ENCODE measurements around the gene RIT1.
"Not testable (repeated sequence)": the region's sequence is repeated elsewhere in the genome, so short reads cannot be mapped to it uniquely, and the experiment has no call there.

RIT1 gene

DNA sequence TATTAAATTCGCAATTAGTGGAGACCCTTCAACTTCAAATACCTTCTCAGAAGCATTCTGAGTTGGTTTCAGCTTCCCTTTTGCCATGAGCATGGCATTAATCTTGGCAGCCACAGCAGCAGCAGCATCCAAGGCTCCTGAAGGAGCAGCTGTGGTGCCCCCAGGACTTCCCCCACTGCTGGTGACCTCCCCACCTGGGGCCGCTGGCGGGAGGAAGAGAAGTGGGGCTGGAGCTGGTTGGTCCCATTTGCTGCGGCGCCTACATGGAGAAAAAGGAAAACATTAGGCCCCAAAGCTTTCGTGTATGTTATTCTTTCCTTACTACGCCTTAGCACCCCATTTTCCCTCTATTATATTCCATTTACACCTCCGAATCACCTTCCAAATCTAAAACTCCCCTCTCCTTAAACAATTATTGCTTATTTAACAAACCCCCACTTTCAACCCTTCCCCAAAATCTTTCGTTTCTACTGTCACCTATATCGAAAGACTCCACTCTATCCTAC is 22.5 kb upstream of the RIT1 start:
- no peak for DNase-seq (ENCODE audit: low read depth, low spot score)

DNA sequence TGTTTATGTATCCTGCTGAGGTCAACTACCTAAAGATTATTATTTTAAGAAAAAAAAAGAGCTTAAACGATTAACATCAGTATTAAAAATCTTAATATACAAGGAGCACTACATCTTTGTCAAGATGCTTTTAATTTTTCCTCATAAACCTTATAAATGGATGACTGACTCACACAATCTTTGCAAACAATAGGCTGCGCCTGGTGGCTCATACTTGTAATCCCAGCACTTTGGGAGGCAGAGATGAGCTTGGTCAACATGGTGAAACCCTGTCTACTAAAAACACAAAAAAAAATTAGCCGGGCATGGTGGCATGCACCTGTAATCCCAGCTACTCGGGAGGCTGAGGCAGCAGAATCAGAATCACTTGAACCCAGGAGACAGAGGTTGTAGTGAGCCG is 21.3 kb upstream of the RIT1 start:
- no peak for DNase-seq (ENCODE audit: low read depth, low spot score)

DNA sequence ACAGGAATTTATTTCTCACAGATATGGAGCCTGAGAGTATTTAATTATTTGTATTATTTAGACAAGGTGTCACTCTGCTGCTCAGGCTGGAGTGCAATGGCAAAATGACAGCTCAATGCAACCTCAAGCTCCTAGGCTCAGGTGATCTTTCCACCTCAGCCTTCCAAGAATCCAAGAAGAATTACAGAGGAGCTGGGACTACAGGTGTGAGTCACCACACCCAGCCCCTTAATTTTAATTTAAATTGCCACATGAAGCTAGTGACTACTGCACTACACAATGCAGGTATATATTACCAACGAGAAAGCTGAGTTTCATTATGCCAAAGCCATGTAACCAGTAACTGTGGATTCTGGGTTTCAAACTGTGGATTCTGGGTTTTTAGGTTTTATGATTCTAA is 20.9 kb upstream of the RIT1 start:
- no peak for DNase-seq (ENCODE audit: low read depth, low spot score)

DNA sequence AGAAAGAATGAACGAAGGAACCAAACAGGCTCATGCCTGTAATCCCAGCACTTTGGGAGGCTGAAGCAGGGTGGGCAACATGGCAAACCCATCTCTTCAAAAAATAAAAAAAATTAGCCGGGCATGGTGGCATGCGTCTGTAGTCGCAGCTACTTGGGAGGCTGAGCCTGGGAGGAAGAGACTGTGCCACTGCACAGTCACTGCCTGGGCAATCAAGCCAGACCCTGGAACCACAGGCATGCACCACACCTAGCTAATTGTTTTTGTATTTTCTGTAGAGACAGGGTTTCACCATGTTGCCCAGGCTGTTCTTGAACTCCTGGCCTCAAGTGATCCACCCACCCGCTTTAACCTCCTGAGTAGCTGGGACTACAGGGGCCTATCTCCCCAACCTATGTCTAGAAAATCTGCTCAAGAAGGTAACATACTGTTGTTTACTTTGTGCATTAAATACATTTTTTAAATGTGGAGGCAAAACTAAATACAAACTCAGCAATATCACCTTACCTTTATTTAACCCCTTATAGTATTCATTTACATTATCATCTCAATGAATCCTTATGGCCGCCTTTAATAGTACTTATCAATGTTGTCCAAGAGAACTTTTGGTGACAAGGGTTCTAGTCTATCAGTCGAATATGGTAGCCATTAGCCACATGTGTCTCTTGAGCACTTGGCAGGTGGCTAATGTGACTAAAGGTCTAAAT is 20.3 kb upstream of the RIT1 start:
- DNase-seq (ENCODE audit: low read depth, low spot score): no peak

DNA sequence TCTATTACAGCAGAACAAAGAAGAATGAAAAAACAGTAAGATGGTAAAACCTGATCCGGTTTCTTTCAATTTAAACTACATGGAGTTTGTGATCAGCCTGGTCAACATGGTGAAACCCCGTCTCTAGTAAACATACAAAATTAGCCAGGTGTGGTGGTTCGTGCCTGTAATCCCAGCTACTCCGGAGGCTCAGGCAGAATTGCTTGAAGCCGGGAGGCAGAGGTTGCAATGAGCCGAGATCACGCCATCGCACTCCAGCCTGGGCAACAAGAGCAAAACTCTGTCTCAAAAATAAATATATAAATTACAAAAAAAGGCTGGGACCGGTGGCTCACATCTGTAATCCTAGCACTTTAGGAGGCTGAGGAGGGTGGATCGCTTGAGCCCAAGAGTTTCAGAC is 19.6 kb upstream of the RIT1 start:
- DNase-seq (ENCODE audit: low read depth, low spot score): not testable (repeated sequence)

DNA sequence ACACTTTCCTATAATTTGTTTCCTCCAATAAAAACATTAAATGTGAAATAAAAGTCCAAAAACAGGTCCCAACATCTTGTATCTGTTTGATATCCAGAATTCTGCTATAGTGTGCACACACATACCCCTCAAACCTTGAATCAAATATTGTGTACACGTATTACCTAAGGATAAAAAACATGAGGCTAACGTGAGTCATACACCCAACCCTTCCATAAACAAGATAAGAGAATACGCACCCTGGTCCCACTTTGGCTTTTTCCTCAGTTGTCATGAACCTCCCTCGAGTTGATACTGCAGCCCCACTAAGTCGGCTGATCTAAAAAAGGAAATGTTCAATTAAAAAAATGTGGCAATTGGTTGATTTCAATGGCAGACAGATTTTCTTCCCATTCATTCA is 17.9 kb upstream of the RIT1 start:
- DNase-seq (ENCODE audit: low read depth, low spot score): no peak

DNA sequence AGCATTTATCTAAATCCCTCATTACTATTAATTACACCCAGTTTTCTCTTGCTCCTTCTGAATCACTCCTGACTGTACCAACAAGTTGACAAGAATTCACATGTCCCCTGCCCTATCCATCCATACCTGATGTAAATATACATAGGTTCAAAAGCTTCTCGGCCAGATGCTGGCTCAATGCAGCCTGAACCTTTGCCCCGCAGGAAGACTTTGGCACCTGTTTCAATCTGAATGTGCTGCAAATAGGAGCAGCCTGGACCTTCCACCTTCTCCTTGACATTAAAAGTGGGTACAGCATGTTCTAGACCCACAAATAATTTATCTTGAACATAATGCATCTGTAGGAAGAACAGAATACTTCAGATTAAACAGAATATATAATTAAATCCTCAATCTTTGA is 14.4 kb upstream of the RIT1 start:
- no peak for DNase-seq (ENCODE audit: low read depth, low spot score)

DNA sequence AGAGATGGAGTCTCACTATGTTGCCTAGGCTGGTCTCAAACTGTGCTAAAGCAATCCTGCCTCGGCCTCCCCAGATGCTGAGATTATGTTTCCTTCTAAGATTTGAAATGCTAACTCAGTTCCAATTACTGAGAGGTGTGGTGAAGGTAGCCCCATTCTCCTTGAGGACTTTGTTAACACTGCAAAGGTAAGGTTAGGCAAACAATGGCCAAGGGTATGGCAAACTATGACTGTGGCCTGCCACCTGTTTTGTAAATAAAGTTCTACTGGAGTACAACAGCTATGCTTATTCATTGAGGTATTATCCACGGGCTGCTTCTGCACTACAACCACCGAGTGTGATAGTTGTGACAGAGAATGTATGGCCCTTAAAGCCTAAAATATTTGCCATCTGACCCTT is 9.6 kb upstream of the RIT1 start:
- no peak for DNase-seq (ENCODE audit: low read depth, low spot score)

DNA sequence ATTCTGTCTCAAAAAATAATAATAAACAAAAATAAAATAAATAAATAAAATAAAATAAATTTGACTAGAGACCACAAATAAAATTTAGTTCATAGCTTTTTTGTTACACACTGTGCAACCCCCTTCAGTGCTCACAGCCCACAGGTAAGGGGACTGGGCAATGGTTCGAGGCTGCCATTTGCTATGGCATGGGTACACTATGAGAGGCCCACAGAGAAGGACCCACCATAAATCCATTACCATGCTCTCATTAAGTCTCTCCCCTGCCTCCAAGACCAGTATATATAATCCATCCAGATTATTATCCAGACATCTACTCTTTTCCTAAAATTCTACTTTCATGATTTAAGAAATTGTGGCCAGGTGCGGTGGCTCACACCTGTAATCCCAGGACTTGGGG is 8.7 kb upstream of the RIT1 start:
- no peak for DNase-seq (ENCODE audit: low read depth, low spot score)

DNA sequence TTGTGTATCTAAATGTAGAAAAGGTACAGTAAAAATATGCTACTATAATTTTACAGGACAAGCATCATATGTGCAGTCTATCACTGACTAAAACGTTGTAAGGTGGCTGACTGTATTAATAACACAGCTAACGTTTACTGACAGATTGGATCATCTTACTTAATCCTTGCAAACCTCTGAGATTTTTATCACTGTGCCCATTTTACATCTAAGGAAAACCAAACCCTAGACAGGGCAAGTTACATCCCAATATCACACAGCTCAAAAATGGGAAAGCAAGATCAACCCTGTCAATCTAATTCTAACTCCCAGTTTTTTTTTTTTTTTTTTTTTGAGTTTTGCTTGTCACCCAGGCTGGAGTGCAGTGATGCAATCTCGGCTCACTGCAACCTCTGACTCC is 7.5 kb upstream of the RIT1 start:
- no peak for DNase-seq (ENCODE audit: low read depth, low spot score)

DNA sequence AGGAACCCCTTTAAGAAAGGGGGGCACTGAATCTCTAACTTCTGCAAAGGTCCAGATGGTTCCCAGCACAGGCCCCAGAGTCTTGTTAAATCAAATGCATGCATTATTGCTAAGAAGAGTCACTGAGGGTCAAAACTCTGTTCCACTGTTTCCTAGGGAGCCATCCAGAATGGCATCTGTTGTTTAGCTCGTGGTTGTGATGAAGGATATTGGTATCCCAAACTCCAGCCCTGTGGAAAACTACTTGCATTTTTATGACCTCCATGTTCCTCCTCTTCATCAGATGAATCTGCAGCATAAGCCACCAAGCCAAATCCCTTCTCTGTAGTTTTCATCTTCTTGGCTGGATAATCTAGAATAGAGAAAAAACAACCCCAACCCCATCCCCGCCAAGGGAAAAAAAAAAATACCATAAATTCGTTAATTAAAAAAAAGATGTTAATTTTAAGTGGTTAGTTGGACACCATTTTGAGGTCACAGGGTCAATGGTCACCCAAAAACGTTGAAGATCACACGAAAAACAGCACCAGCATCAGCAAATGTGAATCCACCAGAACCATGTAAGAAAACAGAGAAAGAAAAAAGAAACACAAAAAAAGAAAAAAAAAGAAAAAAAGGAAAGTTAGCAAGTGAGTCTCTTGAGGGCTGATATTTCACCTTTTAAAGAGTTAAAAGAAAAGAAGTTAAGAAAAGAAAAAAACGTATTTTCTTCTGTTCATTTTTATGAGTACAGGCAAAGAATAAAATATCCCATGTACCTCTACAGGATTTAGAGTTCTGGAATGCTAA is 3.0 kb upstream of the RIT1 start:
- DNase-seq (ENCODE audit: low read depth, low spot score): no peak

DNA sequence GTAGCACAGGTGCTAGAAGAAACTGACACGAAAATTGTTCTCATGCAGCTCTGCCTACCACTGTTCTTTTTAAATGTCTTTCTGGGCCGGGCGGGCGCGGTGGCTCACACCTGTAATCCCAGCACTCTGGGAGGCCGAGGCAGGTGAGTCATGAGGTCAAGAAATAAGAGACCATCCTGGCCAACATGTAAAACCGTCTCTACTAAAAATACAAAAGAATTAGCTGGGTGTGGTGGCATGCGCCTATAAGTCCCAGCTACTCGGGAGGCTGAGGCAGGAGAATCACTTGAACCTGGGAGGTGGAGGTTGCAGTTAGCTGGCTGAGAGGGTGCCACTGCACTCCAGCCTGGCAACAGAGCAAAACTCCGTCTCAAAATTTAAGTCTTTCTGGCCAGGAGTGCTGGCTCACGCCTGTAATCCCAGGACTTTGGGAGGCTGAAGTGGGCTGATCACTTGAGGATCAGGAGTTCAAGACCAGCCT is 947 bp upstream of the RIT1 start:
- DNase-seq (ENCODE audit: low read depth, low spot score): no peak

DNA sequence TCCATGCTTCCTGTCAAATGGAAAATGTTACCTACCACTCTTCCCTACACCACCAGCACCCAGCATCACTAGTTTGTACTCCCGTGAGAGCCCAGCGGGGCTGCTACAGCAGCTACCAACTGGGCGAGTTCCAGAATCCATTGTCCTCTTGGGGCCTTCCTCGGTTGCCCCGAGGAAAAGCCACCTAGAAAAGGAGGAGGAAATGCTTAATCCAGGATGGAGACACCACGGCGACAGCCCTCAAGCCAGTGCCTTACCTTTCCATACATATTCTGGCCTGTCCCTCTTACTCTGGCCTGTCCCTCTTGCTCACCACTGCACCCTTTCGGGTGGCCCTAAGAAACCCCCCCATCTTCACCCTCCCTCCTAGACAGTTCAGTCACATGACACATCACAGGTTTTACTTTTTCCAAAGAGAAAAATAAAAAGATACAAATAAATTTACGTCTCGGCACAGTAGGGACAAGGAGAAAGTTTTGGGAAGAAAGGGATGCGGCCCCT is 478 bp downstream of the RIT1 start:
- DNase-seq (ENCODE audit: low read depth, low spot score): no peak

DNA sequence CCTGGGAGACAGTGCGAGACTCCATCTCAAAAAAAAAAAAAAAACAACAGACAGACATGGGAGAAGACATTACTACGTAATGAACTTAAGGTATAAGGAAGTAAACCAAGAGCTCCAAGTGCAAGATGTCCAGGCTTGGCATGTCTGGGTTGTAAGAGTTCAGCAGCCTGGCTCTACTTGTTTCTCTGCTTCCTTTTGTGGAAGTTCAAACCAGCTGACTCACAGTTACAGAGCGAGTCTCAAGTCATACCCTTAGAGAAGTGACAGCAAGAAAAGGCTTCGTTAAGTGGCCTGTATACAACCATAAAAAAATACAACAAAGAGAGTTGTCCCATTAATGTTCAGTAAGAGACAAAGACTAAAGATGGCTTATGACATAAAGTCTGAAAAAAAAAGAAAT is 1.3 kb downstream of the RIT1 start:
- no peak for DNase-seq (ENCODE audit: low read depth, low spot score)

DNA sequence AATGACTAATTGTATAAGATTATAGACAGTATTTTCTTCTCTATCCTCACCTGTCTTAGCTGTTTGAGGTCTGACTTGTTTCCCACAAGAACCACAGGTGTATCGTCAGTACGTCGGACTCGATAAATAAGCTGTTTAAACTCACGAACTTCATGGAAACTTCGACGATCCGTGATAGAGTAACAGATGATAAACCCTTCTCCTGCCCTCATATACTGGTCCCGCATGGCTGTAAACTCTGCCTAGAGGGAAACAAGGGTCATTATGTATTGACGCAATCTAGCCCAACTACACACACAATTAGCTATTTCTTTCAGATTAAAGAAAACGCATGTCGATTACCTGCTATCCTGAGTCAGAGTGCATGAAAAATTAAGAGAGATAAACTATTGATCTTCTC is 6.9 kb downstream of the RIT1 start:
- DNase-seq (ENCODE audit: low read depth, low spot score): no peak

DNA sequence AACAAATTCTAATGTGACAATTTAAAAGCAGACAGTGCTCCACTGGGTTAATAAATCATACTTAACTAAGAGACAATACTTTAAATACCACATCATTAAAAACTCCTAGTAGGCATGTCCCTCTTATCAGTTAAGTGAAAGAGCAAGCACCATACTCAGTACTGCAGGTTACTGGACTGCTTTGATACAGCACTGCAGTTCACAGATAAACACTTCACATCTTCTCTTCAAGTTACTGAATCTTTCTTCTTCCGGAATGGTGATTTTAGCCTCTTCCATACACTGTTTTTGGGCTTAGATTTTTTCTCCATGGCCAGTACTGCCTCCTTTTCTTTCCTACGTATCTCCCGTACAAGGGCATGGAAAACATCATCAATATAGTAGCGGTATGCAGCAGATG is 11.0 kb downstream of the RIT1 start:
- DNase-seq (ENCODE audit: low read depth, low spot score): no peak

DNA sequence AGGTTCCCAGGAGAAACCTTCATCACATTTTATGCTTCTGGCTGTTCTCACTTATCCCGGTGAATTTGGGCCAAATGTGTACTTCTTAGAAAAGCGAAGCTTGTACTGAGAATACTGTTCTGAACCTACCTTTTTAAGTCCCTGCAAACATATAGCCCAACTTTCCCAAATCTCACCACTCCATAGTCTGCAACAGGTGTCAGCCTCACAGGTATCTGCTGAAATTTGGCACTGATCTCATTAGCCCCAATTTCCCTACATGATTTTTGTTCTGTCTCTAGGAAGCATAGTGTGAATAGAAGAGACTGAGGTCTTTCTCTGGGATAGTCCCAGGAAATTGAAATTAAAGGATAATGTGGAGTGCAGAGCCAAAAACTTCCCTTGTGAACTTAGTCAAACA is 11.5 kb downstream of the RIT1 start:
- no peak for DNase-seq (ENCODE audit: low read depth, low spot score)

DNA sequence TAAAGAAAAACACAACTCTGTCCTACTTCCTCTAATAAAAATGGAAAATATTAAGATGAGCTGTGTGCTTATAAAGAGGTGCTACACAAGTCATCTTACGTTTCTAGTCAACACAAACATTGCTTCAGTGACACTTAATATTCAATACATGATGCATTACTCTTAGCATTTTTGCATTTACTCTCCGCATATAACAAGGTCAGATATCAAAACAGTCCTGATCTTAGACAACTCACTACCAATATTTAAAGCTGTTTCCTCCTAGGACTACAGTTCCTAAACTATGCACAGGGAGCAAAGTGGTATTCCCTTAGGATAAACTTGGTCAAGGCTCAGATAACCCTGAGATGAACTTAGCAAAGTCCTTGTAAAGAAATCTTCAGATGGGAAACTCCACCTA is 12.3 kb downstream of the RIT1 start:
- no peak for DNase-seq (ENCODE audit: low read depth, low spot score)

DNA sequence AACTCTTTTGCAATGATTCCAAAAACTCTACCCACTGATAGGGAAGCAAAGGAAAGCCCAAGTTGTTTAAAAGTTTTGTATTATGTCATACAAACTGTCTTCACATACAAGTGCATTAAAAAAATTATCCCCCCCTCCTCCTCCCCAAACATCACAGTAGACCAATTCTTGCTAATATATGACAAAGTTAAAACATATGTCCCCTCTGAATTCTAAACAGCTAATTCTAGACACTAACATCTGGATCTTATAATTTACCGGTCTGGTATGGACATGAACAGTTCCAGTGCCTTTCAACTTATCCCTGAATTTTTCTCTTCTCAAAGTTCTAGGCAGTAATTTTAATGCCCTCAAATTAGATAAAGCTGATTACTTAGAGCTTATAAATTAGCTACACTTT is 13.4 kb downstream of the RIT1 start:
- no peak for DNase-seq (ENCODE audit: low read depth, low spot score)

DNA sequence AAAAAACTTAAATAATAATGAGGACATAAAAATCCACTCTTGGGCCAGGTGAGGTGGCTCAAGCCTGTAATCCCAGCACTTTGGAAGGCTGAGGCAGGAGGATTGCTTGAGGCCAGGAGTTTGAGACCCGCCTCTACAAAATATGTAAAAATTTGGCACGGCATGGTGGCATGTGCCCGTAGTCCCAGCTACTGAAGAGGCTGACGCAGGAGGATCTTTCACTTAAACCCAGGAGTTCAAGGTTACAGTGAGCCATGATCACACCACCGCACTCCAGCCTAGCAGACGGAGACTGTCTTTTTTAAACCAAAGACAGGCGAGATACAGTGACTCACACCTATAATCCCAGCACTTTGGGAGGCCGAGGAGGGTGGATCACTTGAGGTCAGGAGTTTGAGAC is 14.7 kb downstream of the RIT1 start:
- not testable (repeated sequence) for DNase-seq (ENCODE audit: low read depth, low spot score)

DNA sequence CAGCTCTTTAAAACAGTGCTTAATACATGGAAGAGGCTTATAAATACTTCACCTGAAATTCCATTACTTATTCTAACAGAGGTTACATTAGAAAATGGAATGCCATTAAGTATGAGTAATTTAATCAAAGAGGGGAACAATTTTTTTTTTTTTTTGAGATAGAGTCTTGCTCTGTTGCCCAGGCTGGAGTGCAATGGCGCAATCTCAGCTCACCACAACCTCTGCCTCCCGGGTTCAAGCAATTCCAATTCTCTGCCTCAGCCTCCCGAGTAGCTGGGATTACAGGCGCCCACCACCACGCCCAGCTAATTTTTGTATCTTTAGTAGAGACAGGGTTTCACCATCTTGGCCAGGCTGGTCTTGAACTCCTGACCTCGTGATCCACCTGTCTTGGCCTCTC is 15.5 kb downstream of the RIT1 start:
- not testable (repeated sequence) for DNase-seq (ENCODE audit: low read depth, low spot score)

DNA sequence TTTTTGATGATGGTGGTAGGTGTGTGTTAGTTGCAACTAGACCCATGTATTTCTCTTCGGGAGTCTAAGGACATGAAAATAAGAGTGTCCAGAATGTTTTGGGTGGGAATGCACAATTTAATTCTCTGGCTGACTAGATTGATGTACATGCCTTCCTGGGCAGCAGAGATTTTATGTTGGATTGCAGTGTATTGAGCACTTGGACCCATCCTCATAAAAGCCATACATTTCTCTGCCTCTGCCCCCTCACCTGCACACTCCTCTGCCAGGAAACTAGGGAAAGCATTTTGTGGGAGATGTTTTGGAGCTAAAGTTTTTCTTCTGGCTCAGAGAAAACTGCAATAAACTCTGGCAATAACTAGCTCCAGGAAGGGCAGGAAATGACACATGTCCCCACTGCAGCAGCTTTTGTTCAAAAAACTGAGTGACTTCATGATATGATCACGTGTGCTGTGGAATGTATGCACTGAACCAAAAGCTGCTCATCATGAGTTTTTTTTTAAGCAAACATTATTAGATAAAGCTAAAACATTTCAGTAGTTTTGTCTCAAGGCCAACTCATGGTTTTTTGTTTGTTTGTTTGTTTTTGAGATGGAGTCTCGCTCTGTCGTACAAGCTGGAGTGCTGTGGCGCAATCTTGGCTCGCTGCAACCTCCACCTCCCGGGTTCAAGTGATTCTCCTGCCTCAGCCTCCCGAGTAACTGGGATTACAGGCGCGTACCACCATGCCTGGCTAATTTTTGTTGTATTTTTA is 17.6 kb downstream of the RIT1 start:
- DNase-seq (ENCODE audit: low read depth, low spot score): no peak

Measured in iPS DF 19.7 (cell line).